ENCODE data around the gene NUDT22.

NUDT22 gene

DNA sequence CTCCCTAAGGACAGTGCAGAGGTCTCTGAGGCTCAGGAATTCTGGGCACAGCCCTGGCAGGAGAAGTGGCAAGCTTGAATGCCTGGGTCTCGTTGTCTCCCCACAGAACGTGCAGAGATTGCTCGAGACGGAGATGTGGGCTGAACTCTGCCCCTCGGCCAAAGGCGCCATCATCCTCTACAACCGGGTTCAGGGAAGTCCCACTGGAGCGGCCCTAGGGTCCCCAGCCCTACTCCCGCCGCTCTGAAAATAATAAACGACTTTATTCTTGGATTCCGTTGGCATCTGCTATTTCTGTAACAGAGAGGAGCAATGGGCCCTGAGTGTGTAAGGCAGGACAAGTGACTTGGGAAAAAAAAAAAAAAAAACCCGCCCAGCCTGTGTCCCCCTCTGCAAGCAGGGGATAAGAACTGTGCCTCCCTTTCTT, 3.7 kb downstream of the NUDT22 start:
- DNase-seq: no peak

DNA sequence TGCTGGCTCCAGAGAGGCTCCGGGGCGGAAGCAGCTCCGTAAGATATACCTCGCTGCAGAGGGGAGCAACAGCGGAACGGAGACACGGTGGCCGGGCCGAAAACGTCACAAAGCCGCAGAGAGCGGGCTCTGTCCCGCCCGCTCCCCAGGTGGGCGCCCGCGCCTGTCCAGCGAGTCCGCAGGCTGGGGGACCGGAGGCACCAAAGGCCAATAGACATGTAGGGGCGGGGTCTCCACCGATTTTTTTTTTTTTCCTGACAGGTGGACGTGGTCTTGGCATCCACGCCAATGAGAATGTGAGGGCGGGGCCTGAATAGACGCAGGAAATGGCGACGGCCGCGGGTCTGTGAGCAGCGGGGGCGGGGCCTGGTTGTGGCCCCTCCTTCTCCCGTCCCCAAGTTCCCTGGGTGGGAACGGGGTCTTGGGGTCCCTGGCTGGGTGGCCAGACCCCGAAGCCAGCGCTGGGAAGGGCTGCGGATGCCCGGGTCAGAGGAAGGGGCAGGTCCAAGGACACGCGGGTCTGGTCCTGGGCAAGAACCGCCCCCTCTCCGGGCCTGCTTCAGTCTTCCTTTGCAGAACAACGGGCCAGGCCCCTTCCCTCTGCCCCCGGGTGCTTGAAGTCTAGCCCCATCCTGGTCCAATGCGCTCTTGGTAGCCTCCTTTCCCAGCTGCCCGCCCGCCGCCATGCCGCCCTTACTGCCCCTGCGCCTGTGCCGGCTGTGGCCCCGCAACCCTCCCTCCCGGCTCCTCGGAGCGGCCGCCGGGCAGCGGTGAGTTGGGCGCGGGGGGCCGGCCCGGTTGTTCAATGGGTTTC, 4.3 kb downstream of the NUDT22 start, which contains the start of gene DNAJC4:
TSS of gene DNAJC4 (plus strand) at position 378 of the 814 bp plus-strand sequence. CDS start at position 685, 307 bp downstream.
- DNase-seq: peak; percentile 86

DNA sequence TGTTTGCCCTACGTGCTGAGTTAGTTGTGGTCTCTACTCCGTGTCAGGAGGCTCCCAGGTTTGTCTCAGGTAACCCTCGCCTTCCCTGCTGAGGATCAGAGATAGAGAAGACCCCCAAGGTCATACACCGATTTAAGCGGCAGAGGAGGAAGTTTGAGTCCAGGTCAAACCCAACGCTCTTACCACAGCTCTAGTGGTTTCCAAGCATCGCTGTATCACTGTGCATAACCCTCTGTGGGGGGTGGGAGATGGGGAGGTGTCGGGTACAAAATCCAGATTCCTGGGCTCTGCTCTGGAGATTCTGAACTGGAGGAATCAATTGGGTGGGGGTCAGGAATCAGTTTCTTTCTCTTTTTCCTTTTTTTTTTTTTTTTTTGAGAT, 4.9 kb downstream of the NUDT22 start:
- no peak for DNase-seq

DNA sequence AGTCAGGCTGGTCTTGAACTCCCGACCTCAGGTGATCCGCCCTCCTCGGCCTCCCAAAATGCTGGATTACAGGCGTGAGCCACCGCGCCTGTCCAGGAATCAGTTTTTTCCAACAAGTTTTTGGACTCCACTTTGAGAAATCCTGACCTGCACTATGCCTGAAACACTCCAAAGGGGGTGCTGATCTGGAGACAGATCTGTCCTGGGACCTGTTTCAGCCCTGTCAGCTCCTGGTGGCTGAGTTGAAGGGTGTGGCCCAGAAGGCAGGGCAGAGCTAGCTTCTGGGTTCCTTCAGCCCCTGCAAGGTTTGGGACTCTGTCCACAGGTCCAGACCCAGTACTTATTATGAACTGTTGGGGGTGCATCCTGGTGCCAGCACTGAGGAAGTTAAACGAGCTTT, 5.5 kb downstream of the NUDT22 start:
- DNase-seq: no peak

DNA sequence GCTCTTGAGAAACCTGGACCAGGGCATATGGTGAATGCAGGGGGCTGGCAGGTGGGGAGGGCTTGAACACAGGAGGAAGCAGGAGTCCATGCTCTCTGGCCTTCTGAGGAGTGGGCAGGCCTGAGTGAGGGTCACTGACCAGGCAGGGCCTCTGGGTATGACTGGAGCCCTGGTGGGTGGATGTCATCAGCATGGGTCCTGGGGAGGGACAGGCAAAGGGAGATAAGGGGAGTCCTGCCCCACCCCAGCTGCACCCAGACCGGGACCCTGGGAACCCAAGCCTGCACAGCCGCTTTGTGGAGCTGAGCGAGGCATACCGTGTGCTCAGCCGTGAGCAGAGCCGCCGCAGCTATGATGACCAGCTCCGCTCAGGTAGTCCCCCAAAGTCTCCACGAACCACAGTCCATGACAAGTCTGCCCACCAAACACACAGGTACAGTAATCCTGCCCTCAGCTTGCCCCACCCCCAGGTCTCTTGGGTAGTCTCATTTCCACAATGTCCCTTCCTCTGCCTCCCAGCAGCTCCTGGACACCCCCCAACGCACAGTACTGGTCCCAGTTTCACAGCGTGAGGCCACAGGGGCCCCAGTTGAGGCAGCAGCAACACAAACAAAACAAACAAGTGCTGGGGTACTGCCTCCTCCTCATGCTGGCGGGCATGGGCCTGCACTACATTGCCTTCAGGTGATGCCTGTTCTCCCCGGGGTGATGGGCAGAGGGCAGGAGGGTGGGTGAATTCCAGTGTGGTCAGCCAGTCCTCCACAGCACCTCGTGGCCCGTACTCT, 6.3 kb downstream of the NUDT22 start:
- DNase-seq: no peak

DNA sequence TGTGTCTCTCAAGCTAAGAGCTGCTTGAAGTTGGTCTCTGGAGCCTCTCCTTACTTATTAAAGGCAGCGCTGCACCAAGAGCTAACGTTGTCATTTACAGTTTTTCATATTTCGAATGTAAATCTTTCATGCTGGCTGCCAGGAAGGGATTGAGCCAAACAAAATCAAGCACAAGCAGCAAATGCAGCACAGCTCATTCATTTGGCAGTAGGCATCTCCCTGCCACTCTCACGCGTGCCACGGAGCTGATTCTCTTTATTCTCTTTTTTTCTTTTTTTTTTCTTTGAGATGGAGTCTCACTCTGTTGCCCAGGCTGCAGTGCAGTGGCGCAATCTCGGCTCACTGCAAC, 6.9 kb downstream of the NUDT22 start:
- no peak for DNase-seq

DNA sequence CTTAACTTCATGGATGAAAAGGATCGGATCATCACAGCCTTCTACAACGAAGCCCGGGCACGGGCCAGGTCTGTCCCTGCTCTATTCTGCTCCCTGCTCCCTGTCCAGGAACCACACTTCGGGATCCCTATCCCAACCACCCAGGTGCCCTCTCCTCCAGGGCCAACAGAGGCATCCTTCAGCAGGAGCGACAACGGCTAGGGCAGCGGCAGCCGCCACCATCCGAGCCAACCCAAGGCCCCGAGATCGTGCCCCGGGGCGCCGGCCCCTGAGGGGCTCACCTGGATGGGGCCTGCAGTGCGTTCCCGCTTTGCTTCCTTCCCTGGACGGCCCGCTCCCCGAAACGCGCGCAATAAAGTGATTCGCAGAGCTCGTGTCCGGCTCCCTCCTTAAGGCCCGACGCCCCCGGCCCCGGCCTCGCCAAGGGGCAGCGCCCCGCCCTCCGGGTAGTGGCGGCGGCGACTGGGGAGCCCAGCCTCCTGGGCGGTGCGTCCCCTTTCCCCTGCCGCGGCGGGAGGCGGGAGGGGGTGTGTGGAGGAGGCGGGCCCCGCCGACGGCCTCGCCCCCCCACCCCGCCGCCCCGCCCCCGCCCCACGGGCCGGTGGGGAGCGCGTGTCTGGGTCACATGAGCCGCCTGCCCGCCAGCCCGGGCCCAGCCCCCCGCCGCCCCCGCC, 8.0 kb downstream of the NUDT22 start, which contains the start of gene VEGFB:
TSS of gene VEGFB (plus strand) at position 672 of the 674 bp plus-strand sequence. CDS start 250 bp downstream, outside the sequence.
- peak; percentile 80 for DNase-seq

DNA sequence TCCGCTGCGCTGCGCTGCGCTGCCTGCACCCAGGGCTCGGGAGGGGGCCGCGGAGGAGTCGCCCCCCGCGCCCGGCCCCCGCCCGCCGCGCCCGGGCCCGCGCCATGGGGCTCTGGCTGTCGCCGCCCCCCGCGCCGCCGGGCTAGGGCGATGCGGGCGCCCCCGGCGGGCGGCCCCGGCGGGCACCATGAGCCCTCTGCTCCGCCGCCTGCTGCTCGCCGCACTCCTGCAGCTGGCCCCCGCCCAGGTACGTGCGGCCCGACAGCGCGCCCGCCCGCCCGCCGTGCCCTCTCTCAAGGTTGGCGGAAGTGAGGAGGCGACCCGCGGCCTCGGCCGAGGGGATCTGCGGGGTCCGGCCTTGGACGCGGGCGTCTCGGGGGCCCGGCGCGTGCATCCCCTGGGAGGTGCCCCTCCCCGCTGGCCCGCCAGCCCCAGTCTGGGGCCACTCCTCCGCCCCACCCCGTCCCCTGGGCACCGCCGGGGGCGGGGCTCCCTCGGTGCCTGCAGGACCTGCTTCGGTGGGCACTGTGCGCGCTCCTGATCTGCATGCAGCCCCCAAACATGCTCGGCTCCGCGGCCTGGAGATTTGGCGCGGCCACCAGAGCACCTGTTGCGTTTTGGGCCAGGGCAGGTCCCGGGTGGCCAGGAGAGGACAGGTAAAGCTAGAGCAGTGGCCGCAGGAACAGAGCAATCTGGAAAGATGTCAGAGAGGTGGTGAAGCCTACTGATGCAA, 8.7 kb downstream of the NUDT22 start:
- DNase-seq: peak; percentile 68

DNA sequence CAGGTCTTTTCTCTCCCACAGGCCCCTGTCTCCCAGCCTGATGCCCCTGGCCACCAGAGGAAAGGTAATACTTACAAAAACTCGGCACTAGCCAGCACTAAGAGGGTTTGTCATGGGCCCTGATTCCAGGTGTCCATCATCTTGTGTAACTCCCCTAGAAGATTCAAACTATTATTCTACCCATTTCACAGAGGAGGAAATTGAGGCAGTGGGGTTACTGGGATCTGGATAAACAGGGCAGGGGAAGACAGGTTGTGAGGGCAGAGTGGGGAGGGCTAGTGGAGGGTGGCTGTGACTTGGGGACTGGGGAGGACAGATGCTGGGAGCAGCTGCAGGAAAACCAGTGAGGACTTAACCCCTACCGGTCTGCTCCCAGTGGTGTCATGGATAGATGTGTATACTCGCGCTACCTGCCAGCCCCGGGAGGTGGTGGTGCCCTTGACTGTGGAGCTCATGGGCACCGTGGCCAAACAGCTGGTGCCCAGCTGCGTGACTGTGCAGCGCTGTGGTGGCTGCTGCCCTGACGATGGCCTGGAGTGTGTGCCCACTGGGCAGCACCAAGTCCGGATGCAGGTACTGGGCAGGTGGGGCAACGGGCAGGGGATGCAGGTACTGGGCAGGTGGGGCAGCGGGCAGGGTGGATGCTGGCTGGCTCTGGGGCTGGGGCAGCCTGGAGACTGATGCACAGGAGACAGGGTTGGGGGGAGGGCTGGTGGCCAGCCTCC, 9.5 kb downstream of the NUDT22 start:
- DNase-seq: no peak

DNA sequence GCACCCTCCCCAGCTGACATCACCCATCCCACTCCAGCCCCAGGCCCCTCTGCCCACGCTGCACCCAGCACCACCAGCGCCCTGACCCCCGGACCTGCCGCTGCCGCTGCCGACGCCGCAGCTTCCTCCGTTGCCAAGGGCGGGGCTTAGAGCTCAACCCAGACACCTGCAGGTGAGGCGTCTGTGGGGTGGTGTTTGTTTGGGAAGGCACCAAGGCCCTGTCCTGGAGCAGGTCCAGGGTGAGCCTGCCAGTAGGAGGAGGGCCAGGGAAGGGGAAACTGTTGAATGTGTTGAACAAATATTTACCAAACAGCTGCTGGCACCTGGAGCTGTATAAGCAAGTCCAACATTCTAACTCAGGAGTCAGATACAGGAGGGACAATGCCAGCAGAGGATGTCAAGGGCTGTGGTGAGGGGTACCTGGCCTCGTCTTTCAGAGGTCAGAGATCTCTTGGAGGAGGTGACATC, 11.4 kb downstream of the NUDT22 start:
- no peak for DNase-seq

DNA sequence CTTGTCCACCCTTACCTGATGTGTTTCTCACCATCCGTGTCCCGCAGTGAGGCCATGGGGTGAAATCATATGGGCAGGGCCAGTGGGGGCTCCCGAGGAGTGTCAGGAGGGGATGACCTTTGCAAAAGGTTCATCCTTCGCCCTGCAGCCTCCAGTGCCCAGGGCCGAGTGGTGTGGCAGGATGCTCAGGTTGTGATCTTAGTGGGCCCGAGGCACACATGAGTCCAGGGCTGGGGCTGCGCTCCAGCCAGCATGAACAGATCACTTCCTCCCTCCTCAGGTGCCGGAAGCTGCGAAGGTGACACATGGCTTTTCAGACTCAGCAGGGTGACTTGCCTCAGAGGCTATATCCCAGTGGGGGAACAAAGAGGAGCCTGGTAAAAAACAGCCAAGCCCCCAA, 12.0 kb downstream of the NUDT22 start:
- DNase-seq: no peak

DNA sequence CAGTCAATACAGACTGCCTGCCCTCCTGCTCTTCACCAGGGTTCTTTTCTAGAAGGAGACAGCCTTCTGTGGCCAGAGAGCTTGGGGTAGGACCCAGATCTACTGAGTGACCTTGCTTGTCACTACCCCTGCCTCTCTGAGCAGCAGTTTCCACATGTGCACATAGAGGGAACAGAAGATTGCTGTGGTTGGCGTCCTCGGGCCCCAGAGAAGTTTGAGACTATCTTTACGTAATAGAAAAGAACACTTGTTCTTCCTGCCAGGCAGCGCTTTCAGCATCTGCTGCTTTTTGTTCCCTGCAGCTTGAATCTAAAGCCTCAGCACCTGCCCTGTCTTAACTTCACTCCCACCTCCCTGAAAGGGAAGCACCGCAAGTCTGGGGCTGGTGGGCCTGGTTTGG, 12.9 kb downstream of the NUDT22 start:
- DNase-seq: no peak

DNA sequence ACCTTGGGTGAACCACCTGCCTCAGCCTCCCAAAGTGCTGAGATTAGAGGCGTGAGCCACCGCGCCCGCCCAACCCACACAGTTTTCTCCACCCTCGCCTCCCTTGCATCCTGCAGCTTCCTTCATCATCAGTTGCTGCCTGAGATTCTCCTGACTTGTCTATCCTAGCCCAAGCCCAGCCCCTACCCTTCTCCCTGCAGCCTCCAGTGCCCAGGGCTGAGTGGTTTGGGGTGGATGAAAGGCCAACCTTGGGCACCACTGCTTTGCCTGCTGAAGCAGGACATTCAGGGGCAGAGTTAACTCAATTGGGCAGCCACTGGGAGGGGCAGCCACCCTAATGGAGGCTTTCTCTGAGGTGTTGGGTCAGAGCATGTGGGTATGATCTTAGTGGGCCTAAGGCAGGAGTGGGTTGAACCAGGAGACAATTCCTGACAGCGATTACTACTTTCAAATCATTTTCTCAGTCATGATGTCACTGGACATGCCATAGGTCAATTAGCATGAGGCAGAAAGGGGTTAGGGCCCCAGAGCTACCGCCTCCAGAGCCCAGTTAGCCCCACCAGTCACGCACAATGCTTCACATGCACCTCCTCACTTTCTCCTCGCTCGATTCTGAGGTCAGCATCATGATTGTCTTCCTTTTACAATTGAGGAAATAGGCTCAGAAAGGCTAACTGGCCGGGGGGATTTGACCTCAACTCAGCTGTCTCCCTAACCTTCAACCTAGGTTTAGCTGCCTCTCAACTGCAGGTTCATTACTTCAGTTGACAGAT, 13.8 kb downstream of the NUDT22 start:
- no peak for DNase-seq

DNA sequence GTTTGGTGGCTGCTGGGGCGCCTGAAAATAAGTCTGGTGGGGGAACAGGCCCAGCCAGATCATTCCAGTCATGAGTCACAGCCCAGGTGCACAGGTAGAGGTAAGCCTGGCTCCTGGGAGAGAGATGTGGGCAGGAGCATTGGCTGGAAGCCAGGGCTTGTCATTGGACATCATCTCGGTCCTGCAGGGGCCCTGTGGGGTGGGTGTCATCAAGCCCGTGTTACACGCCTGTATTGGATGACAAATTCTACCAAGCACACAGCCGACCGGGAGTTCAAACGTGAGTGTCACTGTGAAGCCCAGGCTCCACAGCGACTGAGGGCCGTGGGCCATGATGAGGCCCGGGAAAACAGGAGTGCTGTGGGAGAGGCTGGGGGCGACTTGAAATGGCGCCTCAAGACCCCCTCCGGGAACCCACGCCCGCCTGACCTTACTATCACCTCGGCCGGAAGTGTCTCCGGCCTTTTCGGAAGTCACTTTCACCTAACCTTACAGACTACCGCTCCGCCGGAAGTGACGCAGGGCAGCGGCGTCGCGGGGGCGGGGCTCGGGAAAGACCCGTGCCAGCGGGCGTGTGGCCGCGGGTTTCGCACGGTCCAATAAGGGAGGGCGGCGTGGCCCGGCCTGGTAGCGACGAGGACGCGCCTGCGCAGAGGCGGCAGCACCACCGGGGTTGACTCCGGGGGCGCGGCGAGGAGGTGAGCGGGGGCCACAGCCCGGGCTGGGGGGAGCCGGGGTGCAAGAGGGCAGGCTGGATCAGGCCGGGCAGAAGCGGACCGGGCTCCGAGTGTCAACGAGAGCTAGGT, 14.6 kb downstream of the NUDT22 start, which contains the start of gene FKBP2:
TSS of gene FKBP2 (plus strand) at position 661 of the 806 bp plus-strand sequence. CDS start 1,293 bp downstream, outside the sequence.
- peak; percentile 97 for DNase-seq

DNA sequence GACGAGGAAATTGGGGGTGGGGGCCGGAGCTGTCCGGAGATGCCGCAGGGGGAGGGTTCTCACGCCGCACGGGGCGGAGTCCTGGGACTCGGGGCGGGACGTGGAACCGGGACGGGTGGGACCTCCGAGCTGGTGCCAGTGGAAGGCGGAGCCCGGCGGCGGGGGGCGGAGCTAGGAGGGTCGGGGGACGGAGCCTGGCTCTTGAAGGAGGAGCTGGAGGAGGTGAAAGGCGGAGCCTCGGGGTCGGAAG, 15.1 kb downstream of the NUDT22 start:
- no peak for DNase-seq

DNA sequence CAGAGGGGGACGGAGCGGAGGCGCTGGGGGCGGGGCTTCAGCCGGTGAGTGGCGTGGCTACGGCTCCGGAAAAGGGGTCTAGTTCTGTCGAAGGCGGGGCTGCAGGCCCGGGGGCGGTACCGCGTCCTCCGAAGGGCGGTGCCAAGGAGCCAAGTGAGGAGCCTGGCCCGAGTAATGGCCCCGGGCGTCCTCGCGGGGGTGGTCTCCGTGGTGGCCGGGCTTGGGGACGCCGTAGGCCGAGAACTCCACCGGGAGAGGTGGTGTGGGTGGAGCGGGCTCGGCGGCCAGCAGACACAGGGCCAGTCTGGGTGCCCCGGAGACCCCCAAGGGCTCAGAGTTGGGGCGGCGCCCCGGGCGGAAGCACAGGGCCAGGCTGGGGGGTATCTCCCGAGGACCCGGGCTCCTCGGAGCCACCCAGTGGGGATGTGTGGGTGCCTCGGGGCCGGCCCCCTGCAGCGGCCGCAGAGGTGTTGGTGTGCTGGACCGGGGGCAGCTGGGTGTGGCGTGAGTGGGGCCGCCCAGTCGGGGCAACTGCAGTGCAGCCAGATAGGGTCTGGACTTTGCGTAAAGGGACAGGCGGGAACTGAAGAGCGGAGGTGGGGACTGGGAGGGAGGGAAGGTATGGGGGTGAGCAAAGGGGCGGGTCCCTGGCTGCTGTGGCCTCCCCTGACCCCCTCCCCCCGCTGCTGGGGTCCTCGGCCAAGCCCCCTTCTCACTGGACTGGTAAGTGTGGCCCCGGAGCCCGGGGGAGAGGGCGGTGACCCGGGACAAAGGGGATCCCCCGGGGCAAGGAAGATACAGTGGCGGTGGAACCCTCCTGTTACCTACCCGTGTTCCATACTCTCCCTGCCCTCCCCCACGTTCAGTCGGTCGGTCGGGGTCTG, 15.7 kb downstream of the NUDT22 start:
- peak; percentile 100 for DNase-seq

DNA sequence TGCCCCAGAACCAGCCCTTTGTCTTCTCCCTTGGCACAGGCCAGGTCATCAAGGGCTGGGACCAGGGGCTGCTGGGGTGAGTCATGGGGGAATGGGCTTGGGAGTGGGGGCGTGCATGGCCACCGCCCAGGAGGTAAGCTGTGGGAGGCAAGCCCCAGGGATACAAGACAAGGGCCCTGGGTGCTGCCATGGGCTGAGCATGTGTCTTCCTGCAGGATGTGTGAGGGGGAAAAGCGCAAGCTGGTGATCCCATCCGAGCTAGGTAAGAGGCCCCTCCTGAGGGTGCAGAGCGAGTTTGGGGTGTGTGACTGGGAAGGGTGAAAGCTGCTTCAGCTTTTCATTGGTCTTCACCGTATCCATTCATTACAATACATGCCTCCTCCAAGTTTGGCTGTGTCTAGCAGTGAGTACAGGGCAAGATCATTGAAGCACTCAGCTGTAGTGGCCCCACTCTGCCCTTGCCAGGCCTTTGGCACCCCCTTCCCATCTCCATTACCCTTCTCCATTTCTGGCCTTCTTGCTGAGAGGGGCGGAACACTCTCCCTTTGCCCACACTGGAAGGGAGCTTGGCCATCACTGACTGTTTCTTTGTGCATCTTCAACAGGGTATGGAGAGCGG, 17.3 kb downstream of the NUDT22 start:
- DNase-seq: no peak

DNA sequence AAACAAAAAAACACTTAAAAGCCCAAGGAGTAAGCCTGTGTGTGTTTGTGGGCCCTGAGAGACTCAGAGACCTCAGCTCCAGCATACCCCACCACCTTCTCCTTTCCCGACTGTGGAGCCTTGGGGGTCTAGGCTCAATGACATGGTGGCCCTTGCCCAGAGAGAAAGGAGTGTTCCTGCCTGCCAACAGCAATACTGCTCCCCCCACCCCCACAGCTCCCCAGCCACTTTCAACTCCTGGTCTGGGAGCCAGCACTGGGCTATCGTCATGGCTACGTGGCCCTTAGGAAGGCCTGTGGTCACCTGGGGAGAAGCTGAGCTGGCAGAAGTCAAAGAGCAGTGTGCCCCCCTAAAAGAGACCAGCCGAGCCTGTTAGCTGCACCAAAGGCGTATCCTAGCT, 18.0 kb downstream of the NUDT22 start:
- no peak for DNase-seq

DNA sequence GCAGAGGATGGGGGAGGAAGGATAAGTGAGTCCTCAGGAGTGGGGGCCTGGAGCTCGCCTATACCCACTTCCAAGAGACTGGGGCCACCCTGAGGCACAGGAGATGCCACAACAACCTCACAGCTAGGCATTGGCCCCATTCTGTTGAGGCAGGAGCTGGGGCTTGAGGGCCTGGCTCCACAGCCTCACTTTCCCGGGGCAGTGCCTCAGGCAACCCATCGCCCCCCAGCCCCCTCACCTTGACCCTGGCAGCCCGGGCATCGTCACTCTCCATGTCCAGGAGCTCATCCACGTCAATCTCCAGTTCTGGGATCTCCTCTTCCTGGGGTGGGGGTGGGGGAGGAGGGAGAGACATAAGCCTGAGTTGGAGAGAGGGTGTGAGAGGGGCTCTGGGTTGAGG, 18.9 kb downstream of the NUDT22 start:
- DNase-seq: no peak
